Amniotic stem cell (primary cell): Measurements from ENCODE around the gene CASS4.
"Not testable (repeated sequence)": the region's sequence is repeated elsewhere in the genome, so short reads cannot be mapped to it uniquely, and the experiment has no call there.

Experiments
- DNase-seq: peaks from one replicate; lab custom pipeline; 2025; lab: John Stamatoyannopoulos, UW

Gene CASS4

GRCh38 chr20:56411759-56412472 is at the start of gene CASS4:
TSS of gene CASS4 (plus strand) at chr20:56412260. CDS start at chr20:56412459, 199 bp downstream.
- DNase-seq: no peak

- no peak for DNase-seq
Observed at GRCh38 chr20:56362833-56363413, 49.1 kb upstream of the CASS4 start.

GRCh38 chr20:56363491-56363890 is 48.6 kb upstream of the CASS4 start:
- DNase-seq: no peak

- no peak for DNase-seq
Observed at GRCh38 chr20:56368351-56369134, 43.5 kb upstream of the CASS4 start.

- no peak for DNase-seq
Observed at GRCh38 chr20:56369179-56369578, 42.9 kb upstream of the CASS4 start.

GRCh38 chr20:56371977-56372376 is 40.1 kb upstream of the CASS4 start:
- DNase-seq: no peak

- DNase-seq: no peak
Observed at GRCh38 chr20:56372850-56373249, 39.2 kb upstream of the CASS4 start.

GRCh38 chr20:56373942-56374341 is 38.1 kb upstream of the CASS4 start:
- peak; percentile 15 for DNase-seq

- no peak for DNase-seq
Observed at GRCh38 chr20:56376331-56376730, 35.7 kb upstream of the CASS4 start.

GRCh38 chr20:56378386-56378785 is 33.7 kb upstream of the CASS4 start:
- no peak for DNase-seq

GRCh38 chr20:56380375-56380774 is 31.7 kb upstream of the CASS4 start:
- DNase-seq: no peak

- DNase-seq: no peak
Observed at GRCh38 chr20:56381501-56381900, 30.6 kb upstream of the CASS4 start.

- no peak for DNase-seq
Observed at GRCh38 chr20:56382696-56383095, 29.4 kb upstream of the CASS4 start.

GRCh38 chr20:56383334-56383733 is 28.7 kb upstream of the CASS4 start:
- no peak for DNase-seq

GRCh38 chr20:56385130-56385529 is 26.9 kb upstream of the CASS4 start:
- no peak for DNase-seq

GRCh38 chr20:56386219-56386618 is 25.8 kb upstream of the CASS4 start:
- no peak for DNase-seq

GRCh38 chr20:56388882-56389281 is 23.2 kb upstream of the CASS4 start:
- no peak for DNase-seq

- no peak for DNase-seq
Observed at GRCh38 chr20:56389807-56390206, 22.3 kb upstream of the CASS4 start.

- DNase-seq: not testable (repeated sequence)
Observed at GRCh38 chr20:56390396-56390795, 21.7 kb upstream of the CASS4 start.

- DNase-seq: no peak
Observed at GRCh38 chr20:56391037-56391436, 21.0 kb upstream of the CASS4 start.

- DNase-seq: no peak
Observed at GRCh38 chr20:56391596-56392131, 20.4 kb upstream of the CASS4 start.

- DNase-seq: peak; percentile 97
Observed at GRCh38 chr20:56392132-56392880, 19.8 kb upstream of the CASS4 start, which contains the start of the genes AURKA and CSTF1. TSS of gene AURKA (minus strand) at chr20:56392215. CDS start at chr20:56388197, 4,018 bp downstream. TSS of gene CSTF1 (plus strand) at chr20:56392645. CDS start at chr20:56395553, 2,908 bp downstream.
